ENCODE measurements around the gene LPAR2. TPM values are rescaled to one million over a fixed set of nuclear protein-coding genes. Genes with fewer than 3 reads are reported as not detected.

Gene LPAR2
- 0.81 and 2.0 TPM in 2 replicates for total RNA-seq

GRCh38 chr19:19627621-19628500, at the start of gene LPAR2:
Gene LPAR2 (minus strand): TSS chr19:19628220. CDS start chr19:19627275, 945 bp downstream.

GRCh38 chr19:19668230-19669012, 40.4 kb upstream of the LPAR2 start, which contains the start of gene ZNF101:
Gene ZNF101 (plus strand): TSS chr19:19668839. CDS start chr19:19668964, 125 bp downstream.

GRCh38 chr19:19663256-19664120, 35.5 kb upstream of the LPAR2 start, which contains the start of gene ATP13A1:
Gene ATP13A1 (minus strand): TSS chr19:19663676. CDS start chr19:19663666, 10 bp downstream.

GRCh38 chr19:19643158-19644053, 15.4 kb upstream of the LPAR2 start, which contains the start of gene GMIP:
Gene GMIP (minus strand): TSS chr19:19643657. CDS start chr19:19643529, 128 bp downstream.

GRCh38 chr19:19618219-19619051, 9.6 kb downstream of the LPAR2 start, which contains the start of gene PBX4:
Gene PBX4 (minus strand): TSS chr19:19618687. CDS start chr19:19618629, 58 bp downstream.

Other genes with a start within 250 kb of the LPAR2 start
- 37.8 and 56.0 TPM in 2 replicates for gene GATAD2A, start 222.5 kb downstream of the LPAR2 start, total RNA-seq
- gene TSSK6, start 112.7 kb downstream of the LPAR2 start, total RNA-seq = 0.69 and 1.9 TPM in 2 replicates
- gene NDUFA13, start 112.0 kb downstream of the LPAR2 start, total RNA-seq = 50.6 and 103 TPM in 2 replicates
- 0.15 and 0.25 TPM in 2 replicates for gene YJEFN3, start 99.3 kb downstream of the LPAR2 start, total RNA-seq
- 0.31 and 0.64 TPM in 2 replicates for gene CILP2, start 90.0 kb downstream of the LPAR2 start, total RNA-seq
- gene PBX4, start 9.5 kb downstream of the LPAR2 start, total RNA-seq = not detected in 2 replicates
- 4.1 TPM in 2 replicates for gene GMIP, start 15.4 kb upstream of the LPAR2 start, total RNA-seq
- gene ATP13A1, start 35.5 kb upstream of the LPAR2 start, total RNA-seq = 82.7 and 319 TPM in 2 replicates
- gene ZNF101, start 40.6 kb upstream of the LPAR2 start, total RNA-seq = 2.6 and 4.2 TPM in 2 replicates
- 2.1 and 3.6 TPM in 2 replicates for gene ZNF14, start 104.9 kb upstream of the LPAR2 start, total RNA-seq
- gene ZNF506, start 193.5 kb upstream of the LPAR2 start, total RNA-seq = 8.5 and 12.8 TPM in 2 replicates
- 3.4 and 7.3 TPM in 2 replicates for gene ZNF253, start 237.7 kb upstream of the LPAR2 start, total RNA-seq